Mammary epithelial cell (primary cell): ENCODE measurements around the gene NFS1.

ENCODE experiments used
- CTCF ChIP-seq, 2 donors: IDR thresholded peaks in 1 of 2; conservative IDR thresholded peaks in 1 of 2; 2 replicates each; pipeline ENCODE4 v1.5.1; 2011 to 2012; ENCODE audit warnings: inconsistent platforms in 2 of 2, low read length in 2 of 2, mild to moderate bottlenecking in 2 of 2, control low read depth in 1 of 2, low read depth in 1 of 2; ENCODE audit not compliant: insufficient read depth in 1 of 2; ENCODE audit errors: extremely low read depth in 1 of 2
- EZH2 ChIP-seq: IDR thresholded peaks from 2 replicates; pipeline ENCODE4 v1.6.1; 2012; ENCODE audit warnings: low read length, inconsistent platforms, borderline replicate concordance

DNA sequence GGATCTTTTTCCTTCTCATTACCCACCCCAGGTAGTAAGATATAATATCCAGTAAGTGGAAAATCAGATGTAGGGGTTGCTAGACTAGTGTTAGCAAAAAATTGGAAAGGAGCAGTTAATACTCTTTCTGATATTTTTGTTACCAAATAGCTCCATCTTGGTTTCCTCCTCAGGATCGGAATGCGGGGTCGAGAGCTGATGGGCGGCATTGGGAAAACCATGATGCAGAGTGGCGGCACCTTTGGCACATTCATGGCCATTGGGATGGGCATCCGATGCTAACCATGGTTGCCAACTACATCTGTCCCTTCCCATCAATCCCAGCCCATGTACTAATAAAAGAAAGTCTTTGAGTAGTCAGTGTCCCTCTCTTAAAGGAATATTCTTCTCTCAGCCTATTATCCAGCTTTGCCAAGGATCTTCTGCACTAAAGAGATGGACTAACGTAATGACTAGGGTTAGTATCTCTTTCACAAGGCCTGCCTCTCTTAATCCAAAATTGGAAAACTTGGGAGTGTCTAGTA, 1.5 kb upstream of the NFS1 start:
- TF ChIP-seq EZH2: no peak
- TF ChIP-seq CTCF (conservative IDR thresholded peaks at IDR 0.05 in 1 of 2, IDR thresholded peaks at IDR 0.05 in 1 of 2; ENCODE audit: extremely low read depth in 1 of 2, insufficient read depth in 1 of 2, low read depth in 1 of 2, low read length in 2 of 2): no peak
